Endothelial cell of umbilical vein (primary cell): ENCODE results near the gene FHOD3. TPM values are rescaled to one million over a fixed set of nuclear protein-coding genes. Genes with fewer than 3 reads are reported as not detected.

Experiments used
- BruUV-seq: library from RNA; stranded (reverse); fragments of 400-500 nt; replicated peaks from 2 replicates; lab custom pipeline; 2021; lab: Mats Ljungman, UMichigan
- CTCF ChIA-PET: fragments of 300-600, 350-600 bp; sonication (Branson Sonifier 250); formaldehyde crosslinking; loops from one replicate; lab custom pipeline; 2021; ENCODE audit warnings: antibody characterized with exemption, inconsistent platforms; lab: Charles Lee
- POLR2A ChIA-PET: fragments of 300-600, 350-600 bp; sonication (Branson Sonifier 250); formaldehyde crosslinking; loops from one replicate; lab custom pipeline; 2021; ENCODE audit warnings: antibody characterized with exemption, inconsistent platforms; lab: Charles Lee
- DNase-seq: peaks from one replicate; pipeline ENCODE4 v3.0.0-alpha.2; 2011; ENCODE audit warnings: low read depth, low spot score
- FAIRE-seq: peaks from 2 replicates; lab custom pipeline; 2011; peaks lifted over from hg19 to GRCh38; lab: Jason Lieb, UNC
- H2AFZ ChIP-seq: 2 replicates; pipeline ENCODE4 v1.6.0; 2012; ENCODE audit warnings: low read depth, low read length, control low read depth, inconsistent platforms
- H3K27ac ChIP-seq: 2 replicates; pipeline ENCODE4 v1.5.1; 2011; ENCODE audit warnings: low read depth, mild to moderate bottlenecking, control low read depth, low read length, moderate library complexity; ENCODE audit not compliant: insufficient read depth
- H3K27me3 ChIP-seq, 2 experiments: 2 replicates each; pipeline versions ENCODE4 v1.6.0 to v1.6.1; 2011; ENCODE audit warnings: low read length in 2 of 2, mixed read lengths in 1 of 2; ENCODE audit not compliant: control insufficient read depth in 2 of 2, insufficient read depth in 2 of 2
- H3K36me3 ChIP-seq, 2 experiments: 2 replicates in 1 of 2; 3 replicates in 1 of 2; pipeline ENCODE4 v1.5.1; 2011; ENCODE audit warnings: low read length in 2 of 2, mild to moderate bottlenecking in 1 of 2, moderate library complexity in 1 of 2; ENCODE audit not compliant: control insufficient read depth in 2 of 2, insufficient read depth in 2 of 2; ENCODE audit errors: extremely low read depth in 1 of 2
- H3K4me1 ChIP-seq: 3 replicates; pipeline ENCODE4 v1.5.1; 2011; ENCODE audit warnings: mild to moderate bottlenecking, low read length; ENCODE audit not compliant: control insufficient read depth, insufficient read depth; ENCODE audit errors: extremely low read depth
- H3K4me2 ChIP-seq: 2 replicates; pipeline ENCODE4 v1.6.1; 2011; ENCODE audit warnings: low read length, control low read depth, mixed read lengths; ENCODE audit not compliant: insufficient read depth
- H3K4me3 ChIP-seq, 3 experiments: fragments of 200-600 bp in 1 of 3; sonication (generic), shearing (Covaris generic) in 1 of 3; replicated peaks in 1 of 3; 2 replicates each; pipeline ENCODE4 v1.5.1; 2011 to 2016; ENCODE audit warnings: control low read depth in 3 of 3, low read length in 3 of 3, mild to moderate bottlenecking in 2 of 3, inconsistent platforms in 1 of 3, low read depth in 1 of 3, moderate library complexity in 1 of 3; ENCODE audit not compliant: insufficient read depth in 1 of 3
- H3K79me2 ChIP-seq: 2 replicates; pipeline ENCODE4 v1.6.0; 2012; ENCODE audit warnings: low read length, inconsistent platforms; ENCODE audit not compliant: control insufficient read depth, insufficient read depth
- H3K9ac ChIP-seq: replicated peaks from 2 replicates; pipeline ENCODE3; 2011; ENCODE audit warnings: low read length, control low read depth; ENCODE audit not compliant: insufficient read depth; ENCODE audit errors: extremely low read depth
- H3K9me1 ChIP-seq: replicated peaks from 3 replicates; pipeline ENCODE4 v1.6.0; 2011; ENCODE audit warnings: mild to moderate bottlenecking, low read length; ENCODE audit not compliant: control insufficient read depth, insufficient read depth; ENCODE audit errors: extremely low read depth
- H3K9me3 ChIP-seq: replicated peaks from 2 replicates; pipeline ENCODE4 v1.5.1; 2012; ENCODE audit warnings: low read length, inconsistent platforms; ENCODE audit not compliant: control insufficient read depth, insufficient read depth
- H4K20me1 ChIP-seq: replicated peaks from 2 replicates; pipeline ENCODE3; 2011; ENCODE audit warnings: mild to moderate bottlenecking, low read length; ENCODE audit not compliant: control insufficient read depth, insufficient read depth; ENCODE audit errors: extremely low read depth
- EZH2 ChIP-seq: IDR thresholded peaks from 2 replicates; pipeline ENCODE4 v1.6.1; 2012; ENCODE audit warnings: borderline replicate concordance, low read depth, mild to moderate bottlenecking, moderate library complexity, low read length, inconsistent platforms; ENCODE audit not compliant: severe bottlenecking
- FOS ChIP-seq: IDR thresholded peaks from 2 replicates; pipeline ENCODE4 v1.6.1; 2011; ENCODE audit warnings: mild to moderate bottlenecking, low read length, moderate library complexity, borderline replicate concordance; ENCODE audit not compliant: insufficient read depth
- GATA2 ChIP-seq: IDR thresholded peaks from 2 replicates; pipeline ENCODE4 v1.7.0; 2011; ENCODE audit warnings: low read depth, mild to moderate bottlenecking, moderate library complexity, mixed read lengths, low read length; ENCODE audit not compliant: insufficient read length, insufficient read depth
- JUN ChIP-seq: IDR thresholded peaks from 2 replicates; pipeline ENCODE4 v1.6.1; 2011; ENCODE audit warnings: borderline replicate concordance, low read depth; ENCODE audit not compliant: insufficient read length, insufficient read depth
- MAX ChIP-seq: IDR thresholded peaks from 2 replicates; pipeline ENCODE4 v1.6.1; 2011; ENCODE audit not compliant: insufficient read depth, insufficient read length
- MYC ChIP-seq: IDR thresholded peaks from one replicate; pipeline ENCODE4 v1.6.1; 2011; ENCODE audit warnings: mild to moderate bottlenecking, low read depth, low read length
- POLR2A ChIP-seq: IDR thresholded peaks from 2 replicates; pipeline ENCODE4 v1.6.1; 2012; ENCODE audit warnings: low read depth, mild to moderate bottlenecking, control low read depth, low read length
- POLR2AphosphoS5 ChIP-seq: IDR thresholded peaks from 2 replicates; pipeline ENCODE4 v1.6.1; 2012; ENCODE audit warnings: low read depth, mild to moderate bottlenecking, control low read depth, low read length, moderate library complexity; ENCODE audit not compliant: insufficient read depth
- dilution Hi-C: fragments of 300-500 bp; cut with MboI; formaldehyde crosslinking; loops from one replicate; pipeline ENCODE4 v1.15.0; 2019; ENCODE audit warnings: low sequenced_read_pairs; ENCODE audit not compliant: extremely low pct_ligation_motif_present
- intact Hi-C: fragments of 100-400 bp; cut with micrococcal nuclease; formaldehyde crosslinking; loops from one replicate; pipeline ENCODE4 v1.10.0; 2022
- polyA plus RNA-seq, 4 experiments: library from polyadenylated mRNA; depleted of rRNA in 3 of 4; stranded (reverse) in 3 of 4; unstranded in 1 of 4; fragments of >200 nt; gene quantifications; 2 replicates each; pipeline versions ENCODE4 v1.2.1 to v1.2.3, GENCODE V29; 2011 to 2012; ENCODE audit warnings: missing spikeins in 1 of 4
- total RNA-seq: library from RNA; stranded (reverse); gene quantifications from 2 replicates; pipeline ENCODE4 v1.2.3, GENCODE V29; 2021
- TF ChIP-seq, protein P1 (sequence below), 2 donors: IDR thresholded peaks; 1 replicate in 1 of 2; 2 replicates in 1 of 2; pipeline ENCODE4 v1.5.1; 2011; ENCODE audit warnings: low read length in 2 of 2, mild to moderate bottlenecking in 2 of 2, moderate library complexity in 2 of 2, control low read depth in 1 of 2, inconsistent platforms in 1 of 2, low read depth in 1 of 2; ENCODE audit not compliant: insufficient read depth in 1 of 2; ENCODE audit errors: extremely low read depth in 1 of 2

The FHOD3 gene
- total and polyA plus RNA-seq, 2 donors (not counting 3 experiments of a cell fraction or from before 2014, with no cell fraction given) = 0.06 to 1.5 TPM

DNA sequence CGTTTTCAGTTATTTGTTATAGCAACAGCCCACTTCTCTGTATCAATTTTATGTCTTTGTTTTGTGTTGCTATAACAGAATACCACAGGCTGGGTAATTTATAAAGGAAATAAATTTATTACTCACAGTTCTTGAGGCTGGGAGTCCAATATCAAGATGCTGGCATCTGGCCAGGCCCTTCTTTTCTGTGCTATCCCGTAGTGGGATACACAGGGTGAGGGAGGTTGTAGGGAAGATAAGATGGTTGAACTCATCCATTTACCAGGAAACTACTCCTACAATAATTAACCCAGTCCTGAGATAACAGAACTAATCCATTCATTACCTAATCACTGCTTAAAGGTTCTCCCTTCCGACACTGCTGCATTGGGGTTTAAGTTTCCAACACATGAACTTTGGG lies 310.6 kb downstream of the FHOD3 start:
- Histone ChIP-seq H3K4me1 (no peaks in the 10 kb centered on the region), H3K27ac (no peak overlapping the region), H3K79me2 (no peaks in the 10 kb centered on the region), H3K9ac (no peak overlapping the region), H3K9me3 (no peaks in the 10 kb centered on the region), H3K27me3 (no peaks in the 10 kb centered on the region), H3K9me1 (no peaks in the 10 kb centered on the region), H3K4me2 (no peak overlapping the region), H4K20me1 (no peaks in the 10 kb centered on the region), H2AFZ (no peak overlapping the region), H3K36me3 (no peaks in the 10 kb centered on the region), H3K4me3 (no peak overlapping the region)
- intact Hi-C loops = no loop called here
- ChIA-PET CTCF (no interaction called here), POLR2A (no interaction called here)
- no peak for FAIRE-seq
- no peak for TF ChIP-seq GATA2
- no peak for DNase-seq
- no TSS peak for BruUV-seq
- dilution Hi-C loops = no loop called here

DNA sequence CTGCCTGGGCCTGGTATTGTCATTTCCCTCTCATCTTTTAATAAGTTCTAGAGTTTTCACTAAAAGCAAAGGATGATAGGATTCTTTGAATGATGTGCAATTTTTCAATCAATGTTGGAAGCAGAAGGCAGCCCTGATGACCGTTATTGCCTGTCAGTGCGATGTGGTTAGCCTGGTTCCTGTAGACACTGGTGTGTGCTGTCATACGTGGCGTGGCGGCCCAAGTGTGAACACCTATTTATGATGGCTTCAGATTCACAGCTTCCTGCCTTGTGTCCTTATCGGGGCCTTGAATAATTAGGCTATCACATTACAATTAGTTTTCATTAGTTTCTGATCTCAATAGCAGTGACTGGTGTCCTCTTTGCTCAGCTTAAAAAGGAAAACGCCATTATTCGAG lies 312.7 kb downstream of the FHOD3 start:
- intact Hi-C loops = no loop called here

More for the DNA sequence above, 312.7 kb downstream of the FHOD3 start:
- Histone ChIP-seq H3K9me3 (no peaks in the 10 kb centered on the region), H4K20me1 (no peaks in the 10 kb centered on the region), H3K4me1 (no peaks in the 10 kb centered on the region), H2AFZ (no peak overlapping the region), H3K27me3 (no peaks in the 10 kb centered on the region), H3K9ac (no peak overlapping the region), H3K27ac (no peak overlapping the region), H3K36me3 (no peaks in the 10 kb centered on the region), H3K4me3 (no peak overlapping the region), H3K4me2 (no peak overlapping the region), H3K79me2 (no peaks in the 10 kb centered on the region), H3K9me1 (no peaks in the 10 kb centered on the region)
- no peak for DNase-seq
- dilution Hi-C loops = no loop called here
- POLR2A ChIA-PET = no interaction called here
- CTCF ChIA-PET = no interaction called here
- no TSS peak for BruUV-seq
- no peak for FAIRE-seq
- no peak for TF ChIP-seq EZH2
- no peak for TF ChIP-seq GATA2
- TF ChIP-seq POLR2AphosphoS5 = no peak
- TF ChIP-seq POLR2A = no peak
- TF ChIP-seq MAX = no peak
- no peak for TF ChIP-seq JUN
- TF ChIP-seq MYC = no peak
- TF ChIP-seq FOS = no peak
- TF ChIP-seq, protein P1, sequence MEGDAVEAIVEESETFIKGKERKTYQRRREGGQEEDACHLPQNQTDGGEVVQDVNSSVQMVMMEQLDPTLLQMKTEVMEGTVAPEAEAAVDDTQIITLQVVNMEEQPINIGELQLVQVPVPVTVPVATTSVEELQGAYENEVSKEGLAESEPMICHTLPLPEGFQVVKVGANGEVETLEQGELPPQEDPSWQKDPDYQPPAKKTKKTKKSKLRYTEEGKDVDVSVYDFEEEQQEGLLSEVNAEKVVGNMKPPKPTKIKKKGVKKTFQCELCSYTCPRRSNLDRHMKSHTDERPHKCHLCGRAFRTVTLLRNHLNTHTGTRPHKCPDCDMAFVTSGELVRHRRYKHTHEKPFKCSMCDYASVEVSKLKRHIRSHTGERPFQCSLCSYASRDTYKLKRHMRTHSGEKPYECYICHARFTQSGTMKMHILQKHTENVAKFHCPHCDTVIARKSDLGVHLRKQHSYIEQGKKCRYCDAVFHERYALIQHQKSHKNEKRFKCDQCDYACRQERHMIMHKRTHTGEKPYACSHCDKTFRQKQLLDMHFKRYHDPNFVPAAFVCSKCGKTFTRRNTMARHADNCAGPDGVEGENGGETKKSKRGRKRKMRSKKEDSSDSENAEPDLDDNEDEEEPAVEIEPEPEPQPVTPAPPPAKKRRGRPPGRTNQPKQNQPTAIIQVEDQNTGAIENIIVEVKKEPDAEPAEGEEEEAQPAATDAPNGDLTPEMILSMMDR (IDR thresholded peaks at IDR 0.05; ENCODE audit: extremely low read depth in 1 of 2, insufficient read depth in 1 of 2, low read depth in 1 of 2, low read length in 2 of 2) = no peak
